COLO668 (cell line): Measurements from ENCODE around the gene PIP4K2B.

Experiments
- DNase-seq: peaks from one replicate; lab custom pipeline; 2025; ENCODE audit not compliant: unreplicated experiment; lab: John Stamatoyannopoulos, UW

Gene PIP4K2B

DNA sequence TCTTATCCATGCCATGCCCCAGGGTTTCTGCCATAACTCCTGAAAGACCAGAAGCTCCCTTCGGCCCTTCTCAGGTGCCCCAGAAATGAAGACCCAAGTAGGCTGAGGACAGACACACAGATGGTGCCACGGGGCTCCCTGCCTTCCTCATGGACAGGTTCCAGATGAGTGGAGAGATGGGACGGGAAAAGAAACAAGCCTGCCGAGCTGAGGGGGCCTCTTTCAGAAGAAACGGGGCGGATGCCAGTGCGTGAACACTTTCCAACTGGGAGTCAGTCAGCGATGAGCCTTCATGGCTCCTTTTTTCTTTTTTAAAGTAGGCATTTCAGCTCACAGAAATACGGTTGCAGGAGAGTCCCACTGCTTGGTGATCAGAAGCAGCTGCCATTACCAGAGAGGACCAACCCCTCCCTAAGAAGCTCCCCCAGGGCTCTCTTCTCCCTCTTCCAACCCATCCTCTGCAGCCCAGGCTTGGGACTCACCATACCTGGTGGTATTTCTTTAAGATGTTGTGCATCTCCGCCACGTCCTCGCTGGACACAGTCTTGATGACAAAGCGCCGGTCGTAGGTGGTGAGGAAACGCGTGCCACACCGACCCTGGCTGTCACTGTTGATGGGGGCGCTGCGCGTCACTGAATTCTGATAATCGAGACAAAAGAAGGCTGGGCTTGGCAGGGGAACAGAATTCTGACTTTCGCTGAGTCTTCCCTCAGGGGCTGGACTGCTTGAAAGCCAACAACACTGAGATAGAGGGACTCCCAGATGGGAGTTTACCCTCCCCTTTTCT is 19.2 kb downstream of the PIP4K2B start:
- no peak for DNase-seq

DNA sequence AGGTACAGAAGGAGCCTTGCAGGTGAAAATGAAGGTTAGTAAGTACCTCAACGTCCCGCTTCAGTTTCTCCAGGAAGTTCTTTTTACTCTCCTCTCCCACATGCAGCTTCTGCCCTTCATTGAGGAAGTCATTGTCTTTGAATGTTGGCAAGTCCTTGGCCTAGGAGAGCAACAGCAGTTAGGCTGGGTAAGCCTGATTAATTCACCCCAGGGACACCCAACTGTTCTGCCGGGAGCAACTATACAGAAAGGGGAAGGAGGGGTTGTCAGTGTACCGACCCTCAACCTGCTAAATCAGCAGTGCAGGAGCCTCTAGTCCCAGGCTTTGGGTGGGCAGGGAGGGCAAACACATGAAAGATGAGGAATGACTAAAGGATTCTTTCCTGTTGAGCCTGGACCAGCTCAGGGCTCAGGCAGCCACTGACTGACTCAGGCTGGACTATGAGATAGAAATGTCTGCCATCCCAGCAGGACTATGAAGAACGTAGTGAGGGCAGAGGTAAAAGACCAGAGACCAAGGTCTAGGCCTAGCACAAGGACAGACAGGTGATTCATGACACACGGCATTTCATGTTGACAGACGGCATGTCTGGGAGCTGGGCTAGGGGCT is 21.6 kb downstream of the PIP4K2B start:
- DNase-seq, result no peak

DNA sequence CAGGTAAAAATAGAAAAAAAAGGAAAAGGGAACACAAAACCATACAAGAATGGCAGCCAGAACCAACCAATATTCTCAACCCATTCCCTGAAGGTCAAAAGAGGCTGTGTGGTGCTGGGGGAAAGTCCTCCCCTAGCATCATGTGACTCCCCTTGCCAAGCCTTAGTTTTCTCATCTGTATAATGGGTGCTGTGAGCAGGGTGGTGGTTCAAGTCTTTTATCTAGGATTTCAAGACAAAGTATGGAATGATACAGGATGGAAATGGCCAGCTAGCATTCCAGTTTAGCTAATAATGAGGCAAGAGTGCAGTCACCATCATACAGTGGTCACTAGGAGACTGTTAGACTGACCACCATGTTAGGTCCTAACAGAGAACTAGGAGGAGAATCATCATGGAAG is 26.1 kb downstream of the PIP4K2B start:
- DNase-seq, result no peak

DNA sequence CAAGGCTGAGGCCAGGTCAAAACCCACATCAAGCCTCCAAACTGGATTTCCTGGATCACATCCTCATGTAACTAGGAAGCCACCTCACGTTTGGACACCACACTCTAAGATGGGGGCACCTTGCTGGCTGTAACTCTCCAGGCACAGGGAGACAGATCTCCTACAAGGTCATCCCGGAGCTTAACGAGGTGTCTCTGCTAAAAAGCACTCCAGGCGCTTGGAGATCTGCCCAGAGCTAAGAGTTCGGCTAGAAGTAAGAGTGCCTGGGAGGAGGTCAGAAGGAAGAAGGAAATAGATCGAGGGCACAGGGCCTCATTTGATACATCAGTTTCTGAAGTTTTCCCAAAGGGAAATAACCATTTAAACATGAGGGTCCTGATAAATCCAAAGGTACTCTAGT is 30.9 kb downstream of the PIP4K2B start:
- DNase-seq, result no peak

DNA sequence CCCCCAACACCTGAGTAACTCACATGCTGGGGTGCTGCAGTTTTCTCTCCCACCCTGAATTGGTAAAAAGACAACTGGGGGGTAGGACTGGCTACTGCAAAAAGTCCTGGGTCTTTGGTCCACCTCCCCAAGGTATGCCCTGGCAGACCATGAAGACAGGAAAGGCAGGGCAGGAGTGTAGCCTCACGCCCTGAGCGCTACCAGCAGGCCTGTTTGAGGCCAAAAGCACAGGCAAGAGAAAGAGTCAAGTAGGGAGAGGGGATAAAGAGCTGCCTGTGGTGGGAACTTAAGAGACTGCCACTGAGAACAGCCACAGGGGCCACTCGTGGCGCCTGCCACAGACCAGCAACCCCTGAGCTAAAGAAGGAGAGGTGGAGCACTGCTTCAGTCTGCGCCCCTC is 33.0 kb downstream of the PIP4K2B start:
- no peak for DNase-seq

DNA sequence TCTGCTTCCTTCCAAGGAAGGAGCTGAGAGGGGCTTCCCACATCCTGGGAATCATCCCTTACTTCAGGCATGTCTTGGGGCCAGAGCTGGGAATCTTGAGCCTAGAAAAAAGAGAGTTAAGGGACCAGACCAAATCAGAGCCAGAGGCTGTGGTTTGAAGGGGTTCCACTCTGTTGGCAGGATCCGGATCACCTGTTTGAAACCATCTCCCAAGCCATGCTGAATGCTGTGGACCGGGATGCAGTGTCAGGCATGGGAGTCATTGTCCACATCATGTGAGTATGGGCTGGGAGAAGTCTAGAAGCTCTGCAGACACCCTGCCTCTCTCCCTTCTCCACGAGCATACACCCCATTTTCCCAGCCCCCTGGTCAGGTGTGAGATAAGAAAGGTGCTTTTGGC is 37.1 kb downstream of the PIP4K2B start:
- DNase-seq, result no peak

DNA sequence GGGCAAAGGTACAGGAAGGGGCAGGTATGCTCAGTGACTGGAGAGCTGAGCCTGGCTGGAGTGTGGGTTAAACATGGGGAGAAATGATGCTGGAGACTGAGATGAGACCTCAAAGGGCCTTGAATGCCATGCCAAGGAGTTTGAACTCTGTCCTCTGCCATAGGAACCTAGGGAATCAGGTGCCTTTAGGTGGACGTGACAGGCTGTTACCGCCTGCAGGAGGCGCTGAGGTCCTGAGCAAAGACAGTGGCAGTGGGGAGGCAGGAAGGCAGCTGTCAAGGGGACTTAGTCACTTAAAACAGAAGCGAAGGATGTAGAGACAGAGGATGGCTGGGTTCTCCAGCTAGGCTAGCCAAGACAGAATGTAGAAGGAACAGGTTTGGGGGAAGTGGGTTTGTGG is 37.7 kb downstream of the PIP4K2B start:
- peak; percentile 15 for DNase-seq

DNA sequence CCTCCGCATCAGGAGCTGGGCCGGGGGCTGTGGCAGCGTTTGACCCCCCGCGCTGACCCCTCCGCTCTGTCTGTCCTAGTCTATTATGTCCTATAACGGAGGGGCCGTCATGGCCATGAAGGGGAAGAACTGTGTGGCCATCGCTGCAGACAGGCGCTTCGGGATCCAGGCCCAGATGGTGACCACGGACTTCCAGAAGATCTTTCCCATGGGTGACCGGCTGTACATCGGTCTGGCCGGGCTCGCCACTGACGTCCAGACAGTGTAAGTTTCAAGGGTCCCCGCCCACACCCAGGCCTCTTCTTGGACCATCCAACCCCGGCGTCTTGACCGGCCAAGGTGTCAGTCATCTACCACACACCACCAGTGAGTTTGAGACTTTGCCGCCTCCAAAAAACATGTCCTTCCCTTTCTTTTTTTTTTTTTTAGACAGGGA is 46.3 kb downstream of the PIP4K2B start:
- DNase-seq, result no peak

DNA sequence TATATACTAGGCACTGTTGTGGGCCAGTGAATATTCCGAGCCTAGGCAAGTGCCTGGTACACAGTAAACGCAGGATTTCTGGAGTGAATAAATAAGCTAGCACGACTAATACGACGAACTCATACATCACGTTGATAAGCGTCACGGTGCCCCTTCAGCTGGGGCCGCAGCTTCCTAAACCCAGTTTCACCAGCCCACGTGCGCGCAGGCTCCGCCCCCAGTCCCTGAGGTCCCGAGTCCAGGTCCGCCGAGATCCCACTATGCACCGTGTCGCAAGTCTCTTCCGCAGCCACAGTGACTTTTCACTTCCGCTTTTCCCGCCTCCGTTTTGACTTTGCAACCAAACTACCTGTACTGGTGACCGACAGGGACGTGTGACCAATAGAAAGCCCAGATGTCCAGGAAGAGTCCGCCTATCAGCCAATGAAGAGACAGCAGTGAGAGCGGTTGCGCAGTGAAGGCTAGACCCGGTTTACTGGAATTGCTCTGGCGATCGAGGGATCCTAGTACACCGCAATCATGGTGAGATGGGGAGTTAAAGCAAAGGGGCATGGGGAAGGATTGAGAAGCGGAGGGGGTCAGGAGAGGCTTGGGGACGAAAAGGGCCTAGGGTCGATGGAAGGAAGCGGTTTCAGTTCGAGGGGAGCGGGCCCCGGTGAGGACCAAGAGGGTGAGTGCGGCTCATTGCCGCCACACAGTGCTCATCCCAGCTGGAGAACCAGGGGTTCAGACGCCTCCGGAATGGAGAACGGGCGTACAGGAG is 46.9 kb downstream of the PIP4K2B start, which contains the start of gene PSMB3:
PSMB3 (plus strand) TSS at position 434 of the 763 bp plus-strand sequence; CDS start at position 520, 86 bp downstream.
- peak; percentile 94 for DNase-seq

DNA sequence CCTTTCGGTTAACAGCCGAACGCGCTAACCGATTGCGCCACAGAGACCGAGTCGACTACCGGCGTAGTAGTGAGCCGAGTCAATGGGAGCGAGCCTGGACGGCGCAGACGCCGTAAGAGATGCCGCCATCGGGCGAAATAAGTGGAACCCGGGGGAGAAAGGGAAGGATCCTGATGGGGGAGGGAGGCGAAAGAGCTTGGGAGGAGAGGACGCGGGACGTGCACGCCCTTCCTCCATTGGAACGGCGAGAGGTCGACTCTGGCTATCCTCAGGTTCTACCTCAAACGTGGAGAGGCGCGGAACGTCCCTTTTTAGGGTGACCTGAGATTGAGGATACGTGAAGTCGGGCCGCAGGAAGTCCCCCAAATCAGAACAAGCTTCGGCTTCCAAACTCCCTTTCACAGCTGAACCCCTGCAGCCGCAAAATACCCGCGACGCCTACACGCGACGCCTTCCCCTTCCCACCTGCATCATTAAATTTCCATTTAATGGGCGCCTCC is 47.5 kb downstream of the PIP4K2B start:
- DNase-seq, result peak; percentile 62

DNA sequence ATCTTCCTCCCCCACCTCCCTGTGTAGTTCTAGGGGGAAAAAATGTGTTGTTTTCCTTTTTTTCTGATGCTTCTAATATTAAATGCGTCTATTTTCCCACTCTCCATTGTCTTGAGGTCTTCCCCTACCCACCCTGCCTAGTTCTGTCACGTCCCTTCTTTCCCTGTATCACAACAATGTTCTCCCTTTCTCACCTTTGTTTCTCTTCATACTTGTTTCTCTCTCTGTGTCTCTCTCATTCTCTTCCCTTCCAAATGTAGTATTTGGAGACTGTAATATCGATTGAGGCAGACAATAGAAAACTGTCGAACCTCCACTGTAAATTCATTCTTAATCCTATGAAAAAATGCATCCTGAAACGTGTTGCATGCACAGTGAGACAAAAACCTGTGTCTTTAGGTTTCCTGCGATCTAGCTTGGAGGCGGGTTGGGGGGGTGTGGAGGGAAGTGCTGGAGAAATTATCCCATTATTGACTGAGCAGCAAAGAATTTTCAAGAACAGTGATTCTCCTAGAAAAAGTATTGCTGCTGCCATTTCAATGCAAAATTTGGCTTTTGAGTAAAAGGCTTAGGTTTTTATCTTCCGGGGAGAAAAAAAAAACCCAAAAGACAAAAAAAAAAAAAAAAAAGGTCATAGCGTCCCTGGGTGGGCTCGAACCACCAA is 48.1 kb downstream of the PIP4K2B start:
- peak; percentile 22 for DNase-seq

DNA sequence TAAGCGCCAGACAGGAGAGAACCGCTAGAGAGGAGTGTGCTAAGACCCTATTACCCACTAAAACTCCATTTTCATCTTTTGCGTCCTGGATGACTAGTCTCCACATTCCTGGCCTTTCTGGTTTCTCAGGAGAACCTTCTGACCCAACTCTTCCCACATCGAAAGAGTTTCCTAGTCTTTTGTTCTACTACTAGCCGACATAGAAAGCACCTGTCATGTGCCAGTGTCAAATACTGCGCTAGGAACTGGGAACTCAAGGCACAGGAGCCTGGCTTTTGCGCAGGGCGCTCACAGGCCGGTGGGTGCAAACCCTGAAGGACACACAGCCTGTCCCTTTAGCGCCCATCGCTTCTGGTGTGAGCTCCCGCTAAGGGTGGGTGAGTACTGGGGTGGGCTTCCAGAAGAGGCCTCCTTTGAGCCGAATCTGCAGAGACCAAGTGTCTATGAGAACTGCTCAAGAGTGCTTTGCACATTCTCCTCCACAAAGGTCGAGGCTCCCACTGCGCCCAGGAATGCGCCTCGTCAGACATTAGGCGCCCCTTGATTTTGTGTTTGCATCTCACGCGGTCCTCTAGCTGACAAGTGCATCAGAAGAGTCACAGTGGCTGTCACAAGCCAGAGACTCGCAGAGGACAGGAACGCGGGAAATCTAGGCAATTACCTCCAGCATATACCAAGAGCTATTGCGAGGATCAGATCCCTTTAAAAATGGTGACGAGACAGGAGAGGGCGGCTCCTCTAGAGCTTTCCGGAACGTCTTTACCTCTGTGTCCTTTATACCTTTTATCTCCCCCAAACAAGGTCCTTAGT is 48.8 kb downstream of the PIP4K2B start:
- DNase-seq, result peak; percentile 20

DNA sequence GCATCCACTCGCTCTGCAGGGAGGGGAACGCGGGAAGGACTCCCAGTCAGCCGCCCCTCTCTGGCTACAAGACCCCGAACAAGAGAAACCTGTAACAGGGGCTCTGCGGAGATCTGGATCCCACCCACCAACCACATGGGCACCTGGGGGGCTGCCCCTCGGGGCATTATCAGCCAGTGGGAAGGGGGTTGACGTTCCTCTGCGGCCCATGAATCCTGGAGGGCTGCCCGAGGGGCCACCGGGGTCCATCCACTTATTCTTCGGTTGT is 49.4 kb downstream of the PIP4K2B start:
- DNase-seq, result no peak

DNA sequence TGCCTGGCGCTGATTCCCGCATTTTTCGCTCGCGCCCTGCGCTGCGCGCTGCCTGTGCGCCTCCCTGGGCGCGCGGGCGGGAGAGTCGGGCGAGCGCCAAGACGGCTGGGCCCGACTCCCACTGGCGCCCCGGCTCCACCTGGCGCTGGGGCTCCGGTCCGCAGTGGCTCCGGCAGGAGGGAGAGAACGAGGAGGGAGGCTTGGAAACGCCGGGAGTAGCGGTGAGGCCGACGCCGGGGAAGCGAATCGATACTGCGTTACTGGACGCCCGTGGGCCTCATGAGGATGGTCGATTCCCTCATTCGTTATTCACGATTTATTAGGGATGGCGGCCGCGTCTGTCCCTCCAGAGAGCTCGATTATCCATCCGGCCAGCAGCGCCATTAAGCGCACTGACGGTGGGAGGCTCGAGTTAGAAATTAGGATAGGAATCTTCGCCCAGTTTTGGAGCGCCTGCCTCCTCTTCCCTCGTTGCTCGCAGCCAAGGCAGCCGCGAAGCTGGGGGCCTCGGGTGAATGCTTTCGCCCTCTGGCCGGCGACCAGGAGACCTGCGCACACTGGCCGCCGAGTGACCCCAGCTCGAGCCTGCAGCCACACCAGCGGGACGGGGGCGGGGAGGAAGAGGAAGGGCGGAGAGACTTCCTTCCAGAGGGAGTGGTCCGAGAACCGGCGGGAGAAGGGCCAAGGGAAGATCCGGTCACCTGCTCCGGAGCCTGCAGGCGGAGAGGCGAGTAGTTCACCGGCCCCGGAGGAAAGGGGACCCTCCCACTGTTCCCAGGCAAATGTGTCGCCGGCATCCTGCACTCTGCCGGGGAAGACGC is 49.9 kb downstream of the PIP4K2B start:
- DNase-seq, result peak; percentile 73

DNA sequence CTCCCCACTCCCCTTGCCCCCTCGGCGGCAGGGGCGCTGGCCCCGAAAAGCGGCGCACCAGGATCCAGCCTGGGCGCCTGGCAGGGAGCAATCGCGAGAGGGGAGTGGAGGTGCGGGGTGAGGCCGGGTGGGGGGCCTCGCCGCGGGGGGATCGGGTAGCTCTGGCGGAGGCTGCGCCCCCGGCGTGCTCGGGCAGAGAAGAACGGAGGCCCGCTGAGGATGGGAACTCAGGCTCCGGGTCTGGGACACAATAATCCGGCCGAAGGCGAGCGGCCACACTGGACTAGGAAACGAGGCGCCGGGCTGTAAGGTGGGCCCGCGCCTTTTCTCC is 50.5 kb downstream of the PIP4K2B start:
- DNase-seq, result no peak

DNA sequence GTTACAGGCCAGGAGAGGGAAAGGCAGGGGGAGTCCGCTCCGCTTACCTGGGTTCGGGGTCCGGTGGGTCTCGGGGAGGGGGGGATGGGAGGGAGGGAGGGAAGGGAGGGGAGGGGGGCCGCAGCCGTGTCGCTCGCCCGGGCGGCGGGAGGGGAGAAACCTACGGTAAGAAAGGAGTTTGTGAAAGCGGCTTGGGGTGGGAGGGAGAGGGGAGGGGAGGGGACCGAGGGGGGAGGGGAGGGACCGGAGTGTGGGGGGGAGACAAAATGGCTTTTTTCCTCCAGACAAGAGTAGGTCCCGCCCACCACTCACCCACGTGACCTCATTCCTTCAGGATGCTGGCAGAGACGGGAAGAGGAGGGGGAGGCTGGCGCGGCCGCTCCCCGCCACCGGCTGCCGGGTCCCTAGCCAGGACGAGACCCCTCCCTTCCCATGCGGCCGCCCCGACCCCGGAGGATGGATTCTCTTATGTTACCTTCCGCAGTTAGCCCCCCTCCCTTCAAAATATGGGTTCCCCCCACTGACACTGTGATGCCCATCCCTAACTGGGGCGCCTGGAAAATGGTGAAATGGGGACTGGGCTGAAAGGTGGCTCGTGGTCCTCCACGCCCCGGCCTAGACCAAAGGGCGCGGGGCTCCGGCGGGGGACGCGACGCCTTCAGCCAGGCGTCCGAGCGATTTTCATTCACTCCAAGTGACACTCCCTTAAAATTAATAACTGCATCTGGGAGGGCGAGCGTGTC is 51.0 kb downstream of the PIP4K2B start, which contains the start of gene PCGF2:
PCGF2 (minus strand) TSS at position 188 of the 743 bp plus-strand sequence. CDS start 7,934 bp downstream, outside the sequence.
- peak; percentile 85 for DNase-seq

DNA sequence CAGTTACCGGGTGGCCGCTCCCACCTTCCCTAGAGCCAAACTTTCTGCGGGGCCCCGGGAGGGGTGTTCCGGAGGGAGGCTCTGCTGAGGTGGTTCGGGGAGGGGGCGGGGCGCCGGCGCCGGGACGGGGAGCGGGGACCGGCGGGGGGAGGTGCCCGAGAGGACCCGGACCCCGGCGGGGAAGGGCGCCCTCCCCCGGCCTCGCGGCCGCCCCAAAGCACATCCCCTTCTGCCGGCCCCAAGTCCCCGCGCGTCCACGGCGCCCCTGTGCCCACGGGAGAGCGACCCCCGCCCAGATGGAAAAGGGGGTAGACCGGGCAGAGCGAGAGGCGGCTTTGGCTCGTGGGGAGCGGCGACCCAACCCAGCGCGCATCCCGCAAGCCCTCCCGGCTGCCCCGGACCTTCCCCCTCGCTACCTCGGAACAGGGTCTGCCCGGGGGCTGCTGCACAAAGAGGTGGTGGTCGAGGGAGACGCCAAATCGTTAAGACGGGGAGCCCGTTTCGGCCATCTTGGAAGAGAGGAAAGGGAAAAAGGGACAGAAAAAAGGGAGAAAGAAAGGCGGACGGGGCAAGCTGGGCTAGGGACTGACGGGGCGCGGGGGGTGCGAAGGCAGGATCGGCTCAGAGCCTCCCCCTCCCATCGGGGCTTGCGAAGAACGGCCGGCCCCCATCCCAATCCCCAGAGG is 51.8 kb downstream of the PIP4K2B start:
- DNase-seq, result peak; percentile 47

DNA sequence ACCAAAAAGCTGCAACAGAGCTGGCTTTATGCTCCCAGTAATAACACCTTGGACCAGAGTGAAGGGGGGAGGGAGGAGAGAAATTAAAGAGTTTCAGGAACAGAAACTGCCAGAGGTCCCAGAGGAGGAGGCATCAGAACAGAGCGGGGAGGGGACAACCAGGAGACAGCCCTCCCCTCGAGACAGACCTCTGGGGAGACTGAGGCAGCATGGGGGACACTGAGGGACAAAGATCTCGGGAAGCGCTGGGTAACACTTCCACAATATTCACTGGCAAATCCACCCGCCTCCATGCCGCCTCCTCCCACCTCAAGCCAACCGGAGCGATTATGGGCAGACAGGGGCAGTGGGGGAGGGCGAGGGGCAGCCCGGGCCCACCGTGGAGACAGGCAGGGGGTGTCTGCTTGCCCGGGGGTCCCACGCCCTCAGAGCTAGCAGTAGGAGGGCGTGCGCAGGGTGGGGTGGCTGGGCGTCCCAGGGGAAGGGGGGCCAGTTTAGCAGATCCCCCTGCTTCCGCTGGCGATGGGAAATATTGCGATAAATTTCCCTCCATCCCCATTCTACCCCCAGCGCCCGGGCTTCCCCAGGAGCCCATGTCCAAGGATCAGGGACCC is 52.4 kb downstream of the PIP4K2B start:
- DNase-seq, result no peak
